Cardiac muscle cell (in vitro differentiated cells and primary cell): ENCODE results near the gene ZNF638. TPM values are rescaled to one million over a fixed set of nuclear protein-coding genes. Genes with fewer than 3 reads are reported as not detected.
"Not testable (repeated sequence)": the region's sequence is repeated elsewhere in the genome, so short reads cannot be mapped to it uniquely, and the experiment has no call there.

Experiments used
- DNase-seq, 2 donors: peaks; one replicate each; pipeline versions ENCODE4 v3.0.0 to v3.0.0-alpha.2; 2010 to 2017; ENCODE audit warnings: low read depth in 1 of 2, low spot score in 1 of 2
- H3K27ac ChIP-seq: fragments of 200-600 bp; sonication (generic); 2 replicates; pipeline ENCODE4 v1.5.1; 2016
- H3K27me3 ChIP-seq: fragments of 200-600 bp; sonication (generic); 2 replicates; pipeline ENCODE4 v1.6.0; 2016; ENCODE audit warnings: control low read depth
- H3K36me3 ChIP-seq: fragments of 200-600 bp; sonication (generic); 2 replicates; pipeline ENCODE4 v1.5.1; 2016; ENCODE audit warnings: control low read depth
- H3K4me1 ChIP-seq: fragments of 200-600 bp; sonication (generic); 2 replicates; pipeline ENCODE4 v1.8.1; 2017; ENCODE audit warnings: low read depth, mild to moderate bottlenecking, mixed run types
- H3K4me3 ChIP-seq: fragments of 200-600 bp; sonication (generic); 2 replicates; pipeline ENCODE4 v1.5.1; 2016; ENCODE audit warnings: mild to moderate bottlenecking
- H3K9me3 ChIP-seq: fragments of 200-600 bp; sonication (generic); 2 replicates; pipeline ENCODE4 v1.5.1; 2017; ENCODE audit warnings: low read depth, mild to moderate bottlenecking, control low read depth
- polyA plus RNA-seq: library from polyadenylated mRNA; unstranded; fragments of >200 nt; fragmentation: Nextera tagmentation; extraction: Ambion mirVana; gene quantifications from 2 replicates; pipeline ENCODE4 v1.2.1, GENCODE V29; 2016
- total RNA-seq: library from RNA; depleted of rRNA; stranded (reverse); fragments of >200 nt; gene quantifications from 2 replicates; pipeline ENCODE4 v1.2.3, GENCODE V29; 2016
- TF ChIP-seq, protein P1 (sequence below): IDR thresholded peaks from 2 replicates; pipeline ENCODE4 v1.5.1; 2012; ENCODE audit warnings: low read depth, mild to moderate bottlenecking, low read length

Gene ZNF638
- total and polyA plus RNA-seq, 2 experiments from 2014 or later = 70.5 to 223 TPM

DNA sequence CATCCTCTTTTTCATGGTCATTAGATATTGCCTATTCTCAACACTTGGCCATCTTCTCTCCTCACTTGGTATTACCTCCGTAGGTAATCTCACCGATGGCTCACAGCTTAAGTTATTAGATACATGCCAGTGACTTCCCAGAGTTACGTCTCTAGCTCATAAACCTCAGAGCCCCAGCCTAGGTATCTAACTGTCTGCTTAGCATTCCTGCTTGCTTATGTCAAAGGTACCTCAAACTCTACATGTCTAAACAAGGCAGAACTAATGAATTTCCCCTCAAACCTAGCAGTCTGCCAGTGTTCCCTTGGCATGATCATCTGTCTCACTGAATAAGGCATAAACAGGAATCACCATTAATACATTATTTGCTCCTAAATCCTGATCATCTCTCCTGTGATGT, 27.7 kb upstream of the ZNF638 start:
- Histone ChIP-seq H3K9me3 (no peaks in the 10 kb centered on the region), H3K4me3 (no peak overlapping the region), H3K4me1 (peaks cover 7% of the 10 kb centered on the region), H3K27me3 (no peaks in the 10 kb centered on the region), H3K36me3 (no peaks in the 10 kb centered on the region), H3K27ac (no peak overlapping the region)
- DNase-seq = no peak
- TF ChIP-seq, protein P1, sequence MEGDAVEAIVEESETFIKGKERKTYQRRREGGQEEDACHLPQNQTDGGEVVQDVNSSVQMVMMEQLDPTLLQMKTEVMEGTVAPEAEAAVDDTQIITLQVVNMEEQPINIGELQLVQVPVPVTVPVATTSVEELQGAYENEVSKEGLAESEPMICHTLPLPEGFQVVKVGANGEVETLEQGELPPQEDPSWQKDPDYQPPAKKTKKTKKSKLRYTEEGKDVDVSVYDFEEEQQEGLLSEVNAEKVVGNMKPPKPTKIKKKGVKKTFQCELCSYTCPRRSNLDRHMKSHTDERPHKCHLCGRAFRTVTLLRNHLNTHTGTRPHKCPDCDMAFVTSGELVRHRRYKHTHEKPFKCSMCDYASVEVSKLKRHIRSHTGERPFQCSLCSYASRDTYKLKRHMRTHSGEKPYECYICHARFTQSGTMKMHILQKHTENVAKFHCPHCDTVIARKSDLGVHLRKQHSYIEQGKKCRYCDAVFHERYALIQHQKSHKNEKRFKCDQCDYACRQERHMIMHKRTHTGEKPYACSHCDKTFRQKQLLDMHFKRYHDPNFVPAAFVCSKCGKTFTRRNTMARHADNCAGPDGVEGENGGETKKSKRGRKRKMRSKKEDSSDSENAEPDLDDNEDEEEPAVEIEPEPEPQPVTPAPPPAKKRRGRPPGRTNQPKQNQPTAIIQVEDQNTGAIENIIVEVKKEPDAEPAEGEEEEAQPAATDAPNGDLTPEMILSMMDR = no peak

- no peaks in the 10 kb centered on the region for H3K27me3 ChIP-seq
- no peaks in the 10 kb centered on the region for H3K36me3 ChIP-seq
- peaks cover 7% of the 10 kb centered on the region for H3K4me1 ChIP-seq
- no peak overlapping the region for H3K27ac ChIP-seq
- DNase-seq = peak in 1 of 2 donors; percentile 44
- H3K4me3 ChIP-seq = no peak overlapping the region
- TF ChIP-seq, protein P1 = no peak
- H3K9me3 ChIP-seq = no peaks in the 10 kb centered on the region
These were observed 24.8 kb upstream of the ZNF638 start for GRCh38 chr2:71306762-71307161.

GRCh38 chr2:71313016-71313766, 18.4 kb upstream of the ZNF638 start:
- Histone ChIP-seq H3K4me1 (no peaks in the 10 kb centered on the region), H3K4me3 (no peak overlapping the region), H3K36me3 (no peaks in the 10 kb centered on the region), H3K27me3 (no peaks in the 10 kb centered on the region), H3K9me3 (no peaks in the 10 kb centered on the region), H3K27ac (no peak overlapping the region)
- DNase-seq = no peak
- TF ChIP-seq, protein P1 = no peak

- no peaks in the 10 kb centered on the region for H3K36me3 ChIP-seq
- no peaks in the 10 kb centered on the region for H3K9me3 ChIP-seq
- no peaks in the 10 kb centered on the region for H3K27me3 ChIP-seq
- H3K27ac ChIP-seq = no peak overlapping the region
- H3K4me1 ChIP-seq = no peaks in the 10 kb centered on the region
- H3K4me3 ChIP-seq = no peak overlapping the region
- TF ChIP-seq, protein P1 = no peak
- DNase-seq = no peak
These were observed 14.5 kb upstream of the ZNF638 start for GRCh38 chr2:71317060-71317459.

DNA sequence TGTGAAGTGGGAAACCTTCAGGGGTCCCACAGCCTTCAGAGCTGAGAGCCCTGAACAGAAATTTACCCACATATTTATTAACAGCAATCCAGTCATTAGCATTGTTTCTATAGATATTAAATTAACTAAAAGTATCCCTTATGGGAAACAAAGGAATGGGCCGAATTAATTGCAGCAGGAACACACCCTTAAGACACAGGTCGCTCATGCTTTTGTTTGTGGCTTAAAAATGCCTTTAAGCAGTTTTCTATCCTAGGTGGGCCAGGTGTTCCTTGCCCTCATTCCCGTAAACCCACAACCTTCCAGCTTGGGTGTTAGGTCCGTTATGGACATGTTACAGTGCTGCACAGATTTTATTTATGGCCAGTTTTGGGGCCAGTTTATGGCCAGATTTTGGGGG, 13.7 kb upstream of the ZNF638 start:
- H3K27me3 ChIP-seq, H3K9me3 ChIP-seq, H3K36me3 ChIP-seq, DNase-seq, H3K27ac ChIP-seq, H3K4me1 ChIP-seq, H3K4me3 ChIP-seq: not testable (repeated sequence)

DNA sequence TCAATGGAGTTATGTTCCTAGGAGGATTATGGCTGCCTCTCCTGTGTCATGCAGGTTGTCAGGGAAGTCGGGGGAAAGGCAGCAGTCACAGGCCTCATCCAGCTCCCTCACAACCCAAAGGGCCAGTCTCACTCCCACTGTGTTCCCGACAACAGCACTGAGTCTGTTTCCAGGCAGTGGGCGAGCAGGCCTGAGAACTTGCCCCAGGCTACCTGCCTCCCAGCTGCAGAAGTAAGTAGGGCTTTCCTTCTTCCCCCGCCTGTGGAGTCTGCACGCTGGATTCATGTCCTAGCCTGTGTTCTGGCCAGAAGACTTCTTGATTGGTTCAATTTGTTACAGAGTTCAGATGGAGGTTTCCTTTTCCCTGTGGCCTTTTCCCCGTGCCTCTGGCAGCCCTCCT, 8.2 kb upstream of the ZNF638 start:
- Histone ChIP-seq H3K4me1 (no peaks in the 10 kb centered on the region), H3K36me3 (no peaks in the 10 kb centered on the region), H3K27me3 (no peaks in the 10 kb centered on the region), H3K9me3 (no peaks in the 10 kb centered on the region), H3K4me3 (no peak overlapping the region), H3K27ac (no peak overlapping the region)
- TF ChIP-seq, protein P1 = no peak
- DNase-seq = no peak
